ENCODE results near the gene TEAD4.

The TEAD4 gene

GRCh38 chr12:2960996-2961616, 1.9 kb downstream of the TEAD4 start:
- DNase-seq, result no peak

GRCh38 chr12:2961705-2962104, 2.5 kb downstream of the TEAD4 start:
- DNase-seq, result no peak

- DNase-seq, result no peak
These were observed 4.1 kb downstream of the TEAD4 start for GRCh38 chr12:2963154-2963759.

GRCh38 chr12:2963760-2964292, 4.6 kb downstream of the TEAD4 start:
- DNase-seq, result no peak

- DNase-seq, result no peak
These were observed 8.5 kb downstream of the TEAD4 start for GRCh38 chr12:2967651-2968050.

- no peak for DNase-seq
These were observed 11.5 kb downstream of the TEAD4 start for GRCh38 chr12:2970744-2971143.

GRCh38 chr12:2973566-2973965, 14.4 kb downstream of the TEAD4 start:
- DNase-seq, result no peak

- DNase-seq, result no peak
These were observed 15.4 kb downstream of the TEAD4 start for GRCh38 chr12:2974560-2974971.

- DNase-seq, result no peak
These were observed 17.4 kb downstream of the TEAD4 start for GRCh38 chr12:2976581-2976996.

GRCh38 chr12:2977776-2978175, 18.6 kb downstream of the TEAD4 start:
- no peak for DNase-seq

- no peak for DNase-seq
These were observed 20.6 kb downstream of the TEAD4 start for GRCh38 chr12:2979806-2980205.

- no peak for DNase-seq
These were observed 21.4 kb downstream of the TEAD4 start for GRCh38 chr12:2980630-2981029.

- DNase-seq, result peak; percentile 51
These were observed 23.2 kb downstream of the TEAD4 start for GRCh38 chr12:2982361-2982760.

- DNase-seq, result no peak
These were observed 25.1 kb downstream of the TEAD4 start for GRCh38 chr12:2984249-2984648.

- no peak for DNase-seq
These were observed 25.5 kb downstream of the TEAD4 start for GRCh38 chr12:2984698-2985097.

- DNase-seq, result no peak
These were observed 27.7 kb downstream of the TEAD4 start for GRCh38 chr12:2986876-2987275.

GRCh38 chr12:2988494-2988893, 29.3 kb downstream of the TEAD4 start:
- DNase-seq, result no peak

GRCh38 chr12:2992724-2993123, 33.5 kb downstream of the TEAD4 start:
- DNase-seq, result no peak

- DNase-seq, result no peak
These were observed 38.9 kb downstream of the TEAD4 start for GRCh38 chr12:2997989-2998670.

GRCh38 chr12:2998789-2999264, 39.6 kb downstream of the TEAD4 start:
- DNase-seq, result no peak

- DNase-seq, result no peak
These were observed 40.2 kb downstream of the TEAD4 start for GRCh38 chr12:2999265-2999841.

- no peak for DNase-seq
These were observed 41.5 kb downstream of the TEAD4 start for GRCh38 chr12:3000548-3001275.

- DNase-seq, result no peak
These were observed 43.4 kb downstream of the TEAD4 start for GRCh38 chr12:3002646-3003045.
